K562 (cell line): Measurements from ENCODE around the gene TMSB4X. TPM values are rescaled to one million over a fixed set of nuclear protein-coding genes. Genes with fewer than 3 reads are reported as not detected.
A peak's percentile ranks its signal among the peaks of the same experiment; 100 is the strongest.

Experiments
- ATAC-seq: fragments of 200-7000 bp; cut with Tn5 transposase; 3 replicates; pipeline ENCODE4 v1.9.1; 2020; ENCODE audit warnings: moderate library complexity
- BruUV-seq: library from RNA; stranded (reverse); fragments of 400-500 nt; replicated peaks from 2 replicates; lab custom pipeline; 2021; lab: Mats Ljungman, UMichigan
- CTCF ChIA-PET: fragments of 300-600 bp; formaldehyde crosslinking; extraction: SDS; loops from one replicate; lab custom pipeline; 2021; ENCODE audit warnings: low intra/inter-chr PET ratio; lab: Yijun Ruan, JAX
- POLR2A ChIA-PET: fragments of 300-600, 350-650 bp; sonication (Branson Sonifier 250); formaldehyde crosslinking; extraction: SDS; loops from one replicate; lab custom pipeline; 2021; ENCODE audit warnings: antibody characterized with exemption, inconsistent platforms; lab: Yijun Ruan, JAX
- DNase-seq, 4 experiments: peaks; one replicate each; pipeline versions ENCODE4 v3.0.0 to v3.0.0-alpha.2; 2011 to 2018; ENCODE audit warnings: low spot score in 3 of 4, mixed read lengths in 3 of 4; ENCODE audit errors: extremely low read depth in 1 of 4
- FAIRE-seq: peaks from 2 replicates; lab custom pipeline; 2011; peaks lifted over from hg19 to GRCh38; lab: Jason Lieb, UNC
- H2AFZ ChIP-seq: 2 replicates; pipeline ENCODE4 v1.6.0; 2011; ENCODE audit warnings: low read depth, low read length, control low read depth, inconsistent platforms
- H3K27ac ChIP-seq: fragments of 200-600 bp; 3 replicates; pipeline ENCODE4 v1.8.0; 2011; ENCODE audit warnings: low read depth, mild to moderate bottlenecking, control low read depth, inconsistent platforms, low read length, moderate library complexity, mixed read lengths; ENCODE audit errors: extremely low read depth
- H3K27me3 ChIP-seq, 2 experiments: fragments of 300-600 bp in 1 of 2; 2 replicates in 1 of 2; 3 replicates in 1 of 2; pipeline versions ENCODE4 v1.6.0 to v1.8.0; 2011; ENCODE audit warnings: inconsistent platforms in 2 of 2, low read length in 2 of 2, mild to moderate bottlenecking in 1 of 2, mixed read lengths in 1 of 2, moderate library complexity in 1 of 2; ENCODE audit not compliant: control insufficient read depth in 2 of 2, insufficient read depth in 2 of 2
- H3K36me3 ChIP-seq: fragments of 300-600 bp; 3 replicates; pipeline ENCODE4 v1.8.0; 2011; ENCODE audit warnings: mild to moderate bottlenecking, low read length, inconsistent platforms; ENCODE audit not compliant: control insufficient read depth, insufficient read depth
- H3K4me1 ChIP-seq, 2 experiments: fragments of 200-600 bp in 1 of 2; replicated peaks in 1 of 2; 2 replicates in 1 of 2; 3 replicates in 1 of 2; pipeline versions ENCODE4 v1.5.1 to v1.8.0; 2011; ENCODE audit warnings: inconsistent platforms in 2 of 2, low read length in 2 of 2, mild to moderate bottlenecking in 1 of 2, mixed read lengths in 1 of 2, moderate library complexity in 1 of 2; ENCODE audit not compliant: control insufficient read depth in 2 of 2, insufficient read depth in 2 of 2
- H3K4me2 ChIP-seq: 2 replicates; pipeline ENCODE4 v1.6.1; 2011; ENCODE audit warnings: low read length, control low read depth, inconsistent platforms, mixed read lengths; ENCODE audit not compliant: insufficient read depth
- H3K4me3 ChIP-seq: fragments of 200-600 bp; sonication (generic), shearing (Covaris generic); 2 replicates; pipeline ENCODE4 v1.5.1; 2016; ENCODE audit warnings: control low read depth, inconsistent platforms
- H3K79me2 ChIP-seq: fragments of 200-600 bp; 3 replicates; pipeline ENCODE4 v1.8.0; 2011; ENCODE audit warnings: low read length, inconsistent platforms; ENCODE audit not compliant: control insufficient read depth, insufficient read depth
- H3K9ac ChIP-seq, 2 experiments: 2 replicates each; pipeline versions ENCODE4 v1.6.0 to v1.6.1; 2011; ENCODE audit warnings: low read depth in 2 of 2, low read length in 2 of 2, control low read depth in 1 of 2, inconsistent platforms in 1 of 2, mild to moderate bottlenecking in 1 of 2, mixed read lengths in 1 of 2; ENCODE audit not compliant: insufficient read depth in 1 of 2
- H3K9me1 ChIP-seq: one replicate; pipeline ENCODE4 v1.6.0; 2011; ENCODE audit warnings: inconsistent platforms, mild to moderate bottlenecking, low read length, moderate library complexity; ENCODE audit not compliant: control insufficient read depth, insufficient read depth
- H3K9me3 ChIP-seq: replicated peaks from 2 replicates; pipeline ENCODE4 v1.5.1; 2011; ENCODE audit warnings: low read depth, low read length, inconsistent platforms; ENCODE audit not compliant: control insufficient read depth, insufficient read depth
- H4K20me1 ChIP-seq: replicated peaks from 2 replicates; pipeline ENCODE4 v1.6.1; 2011; ENCODE audit warnings: low read length, inconsistent platforms, mixed read lengths; ENCODE audit not compliant: control insufficient read depth, insufficient read depth
- FOXO4 ChIP-seq: fragments of 450-650 bp; formaldehyde crosslinking; IDR thresholded peaks from 2 replicates; pipeline ENCODE4 v1.4.0; 2020; ENCODE audit warnings: mild to moderate bottlenecking, moderate library complexity
- SETDB1 ChIP-seq: IDR thresholded peaks from one replicate; pipeline ENCODE4 v1.6.1; 2012; ENCODE audit warnings: low read length, control low read depth, inconsistent platforms
- SPI1 ChIP-seq: IDR thresholded peaks from 2 replicates; pipeline ENCODE4 v1.6.1; 2011; ENCODE audit warnings: low read depth, low read length, control low read depth, borderline replicate concordance
- TCF15 ChIP-seq: fragments of 250-450 bp; sonication (Bioruptor Pico); IDR thresholded peaks from 2 replicates; pipeline ENCODE4 v1.8.0; 2022; ENCODE audit warnings: moderate library complexity, mild to moderate bottlenecking, inconsistent platforms
- ZNF512 ChIP-seq: IDR thresholded peaks from 2 replicates; pipeline ENCODE4 v1.6.1; 2016; ENCODE audit warnings: missing genetic modification characterization, missing compliant biosample characterization
- WGBS: fragments of 100-300 bp; shearing (Covaris generic); methylation state at CpG from one replicate; pipeline ENCODE4 v1.1.6; 2016; ENCODE audit warnings: low coverage, mixed read lengths; ENCODE audit not compliant: insufficient coverage; ENCODE audit errors: missing lambda C conversion rate; 5-methylcytosine and 5-hydroxymethylcytosine counted together
- in situ Hi-C: fragments of 300-500 bp; cut with MboI; formaldehyde crosslinking; loops from 4 replicates; pipeline ENCODE4 v1.15.0; 2018; ENCODE audit warnings: inconsistent platforms, mixed read lengths
- intact Hi-C: fragments of 100-400 bp; cut with micrococcal nuclease; formaldehyde crosslinking; loops from 2 replicates; pipeline ENCODE4 v1.14.2; 2022
- polyA plus RNA-seq, 8 experiments: library from polyadenylated mRNA; depleted of rRNA in 4 of 8; stranded (reverse) in 5 of 8; unstranded in 3 of 8; fragments of >200 nt; fragmentation: Nextera tagmentation in 2 of 8; fragmentation: Illumina TruSeq in 1 of 8; extraction: Ambion mirVana in 2 of 8; extraction: Trizol in 1 of 8; gene quantifications; 2 replicates each; pipeline versions ENCODE4 v1.2.1 to v1.2.3, GENCODE V29; 2011 to 2014; ENCODE audit warnings: inconsistent platforms in 1 of 8, missing spikeins in 1 of 8
- total RNA-seq, 7 experiments: library from RNA; depleted of rRNA in 6 of 7; stranded (reverse); fragments of >200 nt in 6 of 7; fragmentation: Illumina TruSeq in 2 of 7; extraction: Trizol in 2 of 7; gene quantifications; 2 replicates each; pipeline versions ENCODE4 v1.2.1 to v1.2.3, GENCODE V29; 2011 to 2021; ENCODE audit warnings: low replicate concordance in 1 of 7

TMSB4X gene
- total and polyA plus RNA-seq, 9 of the 15 experiments (the other 6 are each of a cell fraction or from before 2014, with no cell fraction given) = 1,035 to 2,035 (median 1,529) TPM

- TF ChIP-seq SPI1 = no peak
- TF ChIP-seq FOXO4 (CRISPR knock-in tag) = no peak
- no peak for TF ChIP-seq SETDB1
Observed at GRCh38 chrX:13001961-13002671, 27.2 kb downstream of the TMSB4X start (continued).

- no peak for FAIRE-seq
- intact Hi-C loops = no loop called here
- Histone ChIP-seq H3K9ac (no peak overlapping the region), H3K4me1 (no peaks in the 10 kb centered on the region), H3K9me1 (no peaks in the 10 kb centered on the region), H3K9me3 (no peaks in the 10 kb centered on the region), H3K4me2 (no peak overlapping the region), H4K20me1 (no peaks in the 10 kb centered on the region), H3K27ac (no peak overlapping the region), H3K36me3 (no peaks in the 10 kb centered on the region), H3K79me2 (no peaks in the 10 kb centered on the region), H2AFZ (no peak overlapping the region), H3K4me3 (no peak overlapping the region), H3K27me3 (no peaks in the 10 kb centered on the region)
- no peak for DNase-seq
- BruUV-seq = no TSS peak
- WGBS = 38% methylated on average over 8 of the region's 9 CpGs
- CTCF ChIA-PET = no interaction called here
- in situ Hi-C loops = no loop called here
- TF ChIP-seq TCF15 (no peak), ZNF512 (tag) (peak; percentile 38; the same call in 1 of the 2 replicates)
- TF ChIP-seq, all 486 proteins: peak for 1
- no peak for ATAC-seq
- POLR2A ChIA-PET = no interaction called here
Observed at GRCh38 chrX:13005661-13006473, 31.0 kb downstream of the TMSB4X start.
